ENCODE results near the gene CD151.
A peak's percentile ranks its signal among the peaks of the same experiment; 100 is the strongest.

The CD151 gene

DNA sequence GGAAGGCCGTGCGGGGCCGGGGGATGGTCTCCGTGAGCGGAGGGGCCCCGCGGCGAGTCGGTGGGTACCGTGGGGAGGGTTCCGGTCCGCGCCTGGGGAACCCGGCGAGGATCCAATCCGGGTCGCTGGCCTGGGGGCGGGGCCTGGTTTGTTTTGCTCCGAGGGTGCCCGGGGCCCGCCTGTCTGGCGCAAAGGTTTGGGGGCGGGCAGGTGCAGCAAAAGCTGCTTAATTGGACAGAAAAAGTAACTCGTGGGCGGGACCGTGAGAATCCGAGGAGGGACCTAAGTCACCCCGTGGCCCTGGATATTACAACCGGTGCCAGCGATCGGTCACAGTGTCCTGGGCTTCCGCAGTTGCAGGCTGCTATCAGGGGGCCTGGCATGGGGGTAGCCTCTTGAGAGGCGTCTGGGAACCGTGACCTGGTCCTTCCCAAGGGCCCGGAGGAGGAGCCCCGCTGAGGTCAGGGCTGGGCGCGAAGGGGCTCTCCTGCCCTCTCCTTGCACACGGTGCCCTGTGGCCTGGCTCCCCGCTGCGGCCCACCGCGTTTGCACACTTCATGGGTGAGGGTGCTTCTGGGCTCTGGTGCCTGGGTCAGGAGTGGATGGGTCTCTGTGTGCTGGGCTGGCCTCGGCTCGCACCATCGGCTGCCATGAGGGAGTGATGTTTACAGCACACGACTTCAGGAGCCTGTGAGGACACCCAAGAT lies 12.7 kb upstream of the CD151 start:
- TF ChIP-seq POLR2AphosphoS5 (IDR thresholded peaks at IDR 0.05; ENCODE audit: low read depth, low read length) = no peak
- TF ChIP-seq SIN3A (IDR thresholded peaks at IDR 0.05; ENCODE audit: borderline replicate concordance, insufficient read depth, low read length) = peak; percentile 75; the same call in 1 of the 2 replicates
- no peak for TF ChIP-seq FOXP2 (optimal IDR thresholded peaks at IDR 0.05; ENCODE audit: borderline replicate concordance, extremely low read depth, extremely low read length, insufficient read depth)
- TF ChIP-seq, protein P1, sequence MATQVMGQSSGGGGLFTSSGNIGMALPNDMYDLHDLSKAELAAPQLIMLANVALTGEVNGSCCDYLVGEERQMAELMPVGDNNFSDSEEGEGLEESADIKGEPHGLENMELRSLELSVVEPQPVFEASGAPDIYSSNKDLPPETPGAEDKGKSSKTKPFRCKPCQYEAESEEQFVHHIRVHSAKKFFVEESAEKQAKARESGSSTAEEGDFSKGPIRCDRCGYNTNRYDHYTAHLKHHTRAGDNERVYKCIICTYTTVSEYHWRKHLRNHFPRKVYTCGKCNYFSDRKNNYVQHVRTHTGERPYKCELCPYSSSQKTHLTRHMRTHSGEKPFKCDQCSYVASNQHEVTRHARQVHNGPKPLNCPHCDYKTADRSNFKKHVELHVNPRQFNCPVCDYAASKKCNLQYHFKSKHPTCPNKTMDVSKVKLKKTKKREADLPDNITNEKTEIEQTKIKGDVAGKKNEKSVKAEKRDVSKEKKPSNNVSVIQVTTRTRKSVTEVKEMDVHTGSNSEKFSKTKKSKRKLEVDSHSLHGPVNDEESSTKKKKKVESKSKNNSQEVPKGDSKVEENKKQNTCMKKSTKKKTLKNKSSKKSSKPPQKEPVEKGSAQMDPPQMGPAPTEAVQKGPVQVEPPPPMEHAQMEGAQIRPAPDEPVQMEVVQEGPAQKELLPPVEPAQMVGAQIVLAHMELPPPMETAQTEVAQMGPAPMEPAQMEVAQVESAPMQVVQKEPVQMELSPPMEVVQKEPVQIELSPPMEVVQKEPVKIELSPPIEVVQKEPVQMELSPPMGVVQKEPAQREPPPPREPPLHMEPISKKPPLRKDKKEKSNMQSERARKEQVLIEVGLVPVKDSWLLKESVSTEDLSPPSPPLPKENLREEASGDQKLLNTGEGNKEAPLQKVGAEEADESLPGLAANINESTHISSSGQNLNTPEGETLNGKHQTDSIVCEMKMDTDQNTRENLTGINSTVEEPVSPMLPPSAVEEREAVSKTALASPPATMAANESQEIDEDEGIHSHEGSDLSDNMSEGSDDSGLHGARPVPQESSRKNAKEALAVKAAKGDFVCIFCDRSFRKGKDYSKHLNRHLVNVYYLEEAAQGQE (IDR thresholded peaks at IDR 0.05; ENCODE audit: insufficient read depth in 1 of 2, low read depth in 2 of 2, low read length in 2 of 2) = no peak
- 0 out of 2 replicates have a peak, but pooled peaks have one; percentile 29 for TF ChIP-seq TAF1 (IDR thresholded peaks at IDR 0.05; ENCODE audit: borderline replicate concordance, insufficient read depth, low read length)

DNA sequence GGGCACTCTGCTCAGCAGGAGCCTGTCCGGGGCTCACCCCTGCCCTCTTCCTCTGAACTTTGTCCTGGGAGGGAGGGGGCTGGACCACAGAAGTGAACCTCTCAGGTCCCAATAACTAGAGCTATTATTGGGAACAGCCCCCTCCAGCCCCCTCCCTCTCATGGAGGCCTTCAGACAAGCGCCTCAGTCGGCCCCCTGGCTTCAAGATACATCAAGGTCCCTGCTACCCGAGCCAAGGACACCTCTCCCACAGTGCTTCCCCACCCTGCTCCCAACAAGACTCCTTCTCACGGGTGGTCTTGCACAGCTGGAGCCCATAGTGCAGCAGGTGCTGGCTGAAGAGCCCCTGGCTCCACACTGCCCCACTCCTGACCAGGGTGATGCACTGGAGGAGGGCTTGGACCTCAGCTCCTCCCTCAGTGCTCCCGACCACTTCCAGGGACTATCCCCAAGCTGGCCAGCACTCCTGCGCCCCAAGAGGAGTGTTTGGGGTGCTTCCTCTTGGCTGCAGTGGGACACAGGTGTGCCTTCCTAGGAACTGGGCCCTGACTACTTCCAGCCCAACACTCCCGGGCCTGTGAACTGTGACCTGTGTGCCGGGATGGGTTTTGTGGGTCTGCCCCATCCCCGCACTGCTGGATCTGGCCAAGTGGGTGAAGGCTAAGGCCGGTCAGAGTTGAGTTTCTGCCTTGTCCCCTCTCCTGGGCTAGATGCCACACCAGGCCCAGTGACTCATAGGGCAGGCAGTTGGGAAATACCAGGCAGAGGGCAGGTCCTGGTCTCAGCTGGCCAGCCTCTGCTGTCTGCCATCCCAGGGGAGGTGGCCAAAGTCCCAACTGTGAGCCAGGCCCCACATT lies 11.9 kb upstream of the CD151 start:
- TF ChIP-seq, protein P1 (IDR thresholded peaks at IDR 0.05; ENCODE audit: insufficient read depth in 1 of 2, low read depth in 2 of 2, low read length in 2 of 2) = no peak
- TF ChIP-seq TAF1 (IDR thresholded peaks at IDR 0.05; ENCODE audit: borderline replicate concordance, insufficient read depth, low read length) (no peak), POLR2AphosphoS5 (IDR thresholded peaks at IDR 0.05; ENCODE audit: low read depth, low read length) (no peak)

DNA sequence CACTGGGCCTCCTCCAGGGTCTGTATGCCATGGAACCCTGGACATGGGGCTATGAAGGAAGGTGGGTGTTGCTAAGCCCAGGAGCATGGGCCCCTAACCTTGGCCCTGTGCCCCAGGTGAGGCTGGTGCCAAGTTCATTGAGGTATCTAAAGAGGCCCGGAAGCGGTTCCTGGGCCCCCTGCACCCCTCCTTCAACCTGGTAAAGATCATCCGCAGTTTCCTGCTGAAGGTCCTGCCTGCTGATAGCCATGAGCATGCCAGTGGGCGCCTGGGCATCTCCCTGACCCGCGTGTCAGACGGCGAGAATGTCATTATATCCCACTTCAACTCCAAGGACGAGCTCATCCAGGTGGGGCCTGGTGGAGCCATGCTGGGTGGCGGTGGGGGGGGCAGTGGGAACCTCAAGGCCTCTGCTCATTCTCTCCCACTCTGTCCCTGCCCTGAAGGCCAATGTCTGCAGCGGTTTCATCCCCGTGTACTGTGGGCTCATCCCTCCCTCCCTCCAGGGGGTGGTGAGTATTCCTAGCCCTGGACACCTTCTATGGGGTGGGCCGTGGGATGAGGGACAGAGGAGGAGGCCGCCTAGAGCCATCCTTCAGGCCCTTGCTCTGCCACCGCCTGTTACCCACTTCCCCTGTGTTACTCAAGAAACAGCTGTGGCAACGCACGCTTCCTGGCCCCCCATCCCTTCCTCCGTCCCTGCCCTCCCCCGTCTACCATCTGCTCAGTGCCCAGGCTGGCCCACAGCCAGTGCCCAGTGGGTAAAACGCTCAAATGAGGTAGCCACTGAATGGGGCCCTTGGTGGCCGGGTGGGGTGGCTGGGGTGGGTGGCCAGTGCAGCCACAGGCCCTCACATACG lies 11.0 kb upstream of the CD151 start:
- no peak for TF ChIP-seq TAF1 (IDR thresholded peaks at IDR 0.05; ENCODE audit: borderline replicate concordance, insufficient read depth, low read length)
- TF ChIP-seq SIN3A (IDR thresholded peaks at IDR 0.05; ENCODE audit: borderline replicate concordance, insufficient read depth, low read length) = no peak
- TF ChIP-seq, protein P1 (IDR thresholded peaks at IDR 0.05; ENCODE audit: insufficient read depth in 1 of 2, low read depth in 2 of 2, low read length in 2 of 2) = no peak
- TF ChIP-seq POLR2AphosphoS5 (IDR thresholded peaks at IDR 0.05; ENCODE audit: low read depth, low read length) = no peak
- TF ChIP-seq FOXP2 (optimal IDR thresholded peaks at IDR 0.05; ENCODE audit: borderline replicate concordance, extremely low read depth, extremely low read length, insufficient read depth) = no peak

DNA sequence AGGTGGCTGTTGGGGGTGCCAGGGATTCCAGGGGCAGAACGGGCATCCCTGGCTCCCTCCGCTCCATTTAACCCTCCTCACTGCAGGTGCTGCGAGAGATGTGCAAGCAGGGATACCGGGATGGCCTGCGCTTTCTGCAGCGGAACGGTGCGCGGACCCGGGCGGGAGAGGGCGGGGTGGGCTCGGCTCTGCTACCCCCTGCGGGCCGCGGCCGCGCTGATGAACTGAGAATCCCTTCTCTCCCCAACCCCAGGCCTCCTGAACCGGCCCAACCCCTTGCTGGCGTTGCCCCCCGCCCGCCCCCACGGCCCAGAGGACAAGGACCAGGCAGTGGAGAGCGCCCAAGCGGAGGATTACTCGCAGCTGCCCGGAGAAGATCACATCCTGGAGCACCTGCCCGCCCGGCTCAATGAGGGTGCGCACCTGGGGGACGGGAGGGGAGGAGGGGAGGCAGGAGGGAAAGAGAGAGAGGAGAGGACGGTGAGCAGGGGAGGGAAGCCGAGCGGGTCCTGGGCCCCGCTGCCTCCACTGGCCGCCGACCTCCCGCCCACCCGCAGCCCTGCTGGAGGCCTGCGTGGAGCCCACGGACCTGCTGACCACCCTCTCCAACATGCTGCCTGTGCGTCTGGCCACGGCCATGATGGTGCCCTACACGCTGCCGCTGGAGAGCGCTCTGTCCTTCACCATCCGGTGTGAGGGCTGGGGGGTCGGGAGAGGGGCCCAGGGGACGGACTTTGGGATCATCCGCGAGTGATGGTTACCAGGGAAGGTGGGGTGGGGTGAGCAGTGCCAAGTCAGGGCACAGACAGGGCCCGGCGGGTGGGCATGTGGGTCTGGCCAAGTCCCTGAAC lies 9.1 kb upstream of the CD151 start:
- TF ChIP-seq SIN3A (IDR thresholded peaks at IDR 0.05; ENCODE audit: borderline replicate concordance, insufficient read depth, low read length) (no peak), FOXP2 (optimal IDR thresholded peaks at IDR 0.05; ENCODE audit: borderline replicate concordance, extremely low read depth, extremely low read length, insufficient read depth) (no peak), POLR2AphosphoS5 (IDR thresholded peaks at IDR 0.05; ENCODE audit: low read depth, low read length) (no peak), TAF1 (IDR thresholded peaks at IDR 0.05; ENCODE audit: borderline replicate concordance, insufficient read depth, low read length) (no peak)
- TF ChIP-seq, protein P1 (IDR thresholded peaks at IDR 0.05; ENCODE audit: insufficient read depth in 1 of 2, low read depth in 2 of 2, low read length in 2 of 2) = no peak

All from PFSK-1 (cell line).